ENCODE measurements around the gene TTC21A.
A peak's percentile ranks its signal among the peaks of the same experiment; 100 is the strongest.

Gene TTC21A

GRCh38 chr3:39097716-39098472, 9.6 kb upstream of the TTC21A start:
- FAIRE-seq (no peak), DNase-seq (ENCODE audit: insufficient read length, low spot score) (no peak)

DNA sequence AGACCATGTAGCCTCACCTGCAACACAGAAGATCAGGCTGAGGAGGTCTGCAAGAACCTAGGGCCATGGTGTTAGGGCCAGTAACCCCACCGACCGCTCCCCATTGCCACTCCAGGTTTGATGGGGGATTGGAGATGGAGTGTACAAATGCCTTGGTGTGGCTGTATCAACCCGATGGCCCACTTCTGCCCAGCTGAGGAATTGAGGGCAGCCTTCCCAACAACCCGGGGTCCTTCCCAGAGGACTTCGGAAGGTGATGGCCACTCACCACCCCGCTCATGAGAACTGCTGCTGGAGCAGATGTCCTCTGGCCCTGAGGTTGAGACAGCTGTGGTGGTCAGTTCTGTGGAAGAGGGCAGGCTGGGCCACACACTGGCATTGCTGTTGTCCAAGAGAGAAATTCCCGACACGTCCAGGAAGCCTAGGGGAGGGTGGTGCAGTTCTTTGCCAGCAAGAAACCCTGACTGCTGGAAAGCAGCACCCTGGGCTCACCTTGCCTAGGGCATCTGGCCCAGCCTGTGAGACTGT, 8.9 kb upstream of the TTC21A start:
- FAIRE-seq, result no peak
- no peak for DNase-seq (ENCODE audit: insufficient read length, low spot score)

DNA sequence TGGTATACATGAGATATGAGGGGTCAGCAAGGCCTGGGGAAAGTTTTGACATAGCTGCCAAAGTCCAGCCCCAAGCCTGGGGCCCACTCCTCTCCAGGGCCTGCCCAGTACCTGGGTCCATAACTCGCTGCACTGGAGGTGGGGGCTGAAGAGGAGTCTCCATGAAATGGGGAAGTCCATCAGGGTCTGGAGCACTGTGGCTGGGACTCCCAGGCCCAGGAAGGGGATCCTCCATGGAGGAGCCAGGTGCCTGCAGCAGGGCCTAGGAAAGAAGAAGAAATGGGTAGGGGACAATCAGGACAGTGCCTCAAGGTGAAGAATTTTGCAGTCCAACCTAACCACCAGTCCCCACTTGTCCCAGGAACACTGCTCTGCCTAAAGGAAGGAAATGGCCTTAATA, 8.2 kb upstream of the TTC21A start:
- DNase-seq (ENCODE audit: insufficient read length, low spot score), result no peak
- no peak for FAIRE-seq

DNA sequence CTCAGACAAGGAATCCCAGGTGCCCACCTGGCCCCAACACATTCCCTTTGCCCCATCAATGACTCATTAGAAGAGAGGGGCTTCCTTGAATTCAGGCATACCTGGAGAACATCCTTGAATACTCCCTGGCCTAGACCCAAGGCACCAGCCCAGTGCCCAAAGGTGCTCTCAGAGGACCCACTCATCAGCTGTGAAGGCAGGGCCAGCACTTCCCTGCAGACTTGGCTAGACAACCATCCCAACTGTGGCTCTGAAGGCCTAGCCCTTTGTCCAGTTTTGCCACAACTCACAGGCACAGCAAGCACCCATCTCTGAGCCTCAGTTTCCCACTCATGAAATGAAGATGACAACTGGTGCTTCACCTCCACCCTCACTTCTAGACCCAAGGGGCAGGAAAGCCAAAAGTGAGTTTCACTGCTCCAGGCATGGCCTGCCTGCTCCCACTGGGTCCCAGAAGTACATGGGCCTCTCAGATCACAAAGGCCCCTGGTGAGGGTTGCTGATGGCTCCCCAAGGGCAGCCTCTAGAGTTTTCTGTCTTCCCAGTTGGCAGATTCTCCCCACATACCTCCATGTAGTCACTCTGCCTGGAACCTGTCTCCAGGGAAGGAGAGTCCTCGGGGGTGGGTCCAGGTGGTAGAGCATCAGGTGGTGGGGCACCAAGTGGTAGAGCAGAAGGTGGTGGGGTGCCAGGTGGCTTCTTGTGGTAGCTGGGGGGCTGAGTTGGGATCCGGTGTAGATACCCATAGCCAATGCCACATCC, 7.6 kb upstream of the TTC21A start:
- DNase-seq (ENCODE audit: insufficient read length, low spot score) (no peak), FAIRE-seq (no peak)

DNA sequence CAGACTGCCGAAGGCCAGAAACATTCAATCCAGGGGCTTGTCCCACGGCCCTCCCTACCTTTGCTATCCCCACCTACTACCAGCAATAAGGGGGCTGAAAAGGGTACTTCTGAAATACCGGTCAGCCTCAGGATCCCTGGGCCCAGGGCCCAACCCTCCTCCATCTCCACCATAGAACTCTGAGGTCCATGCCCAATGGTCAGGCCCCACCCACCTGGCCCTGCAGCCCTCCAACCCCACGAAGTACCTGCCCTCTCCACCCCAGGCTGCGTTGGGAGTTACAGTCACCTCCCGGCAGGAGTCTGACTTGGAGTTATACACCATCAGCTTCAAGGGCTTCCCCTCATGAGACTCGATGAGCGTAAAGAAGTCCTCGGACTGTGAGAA, 7.0 kb upstream of the TTC21A start:
- FAIRE-seq (no peak), DNase-seq (ENCODE audit: insufficient read length, low spot score) (no peak)

DNA sequence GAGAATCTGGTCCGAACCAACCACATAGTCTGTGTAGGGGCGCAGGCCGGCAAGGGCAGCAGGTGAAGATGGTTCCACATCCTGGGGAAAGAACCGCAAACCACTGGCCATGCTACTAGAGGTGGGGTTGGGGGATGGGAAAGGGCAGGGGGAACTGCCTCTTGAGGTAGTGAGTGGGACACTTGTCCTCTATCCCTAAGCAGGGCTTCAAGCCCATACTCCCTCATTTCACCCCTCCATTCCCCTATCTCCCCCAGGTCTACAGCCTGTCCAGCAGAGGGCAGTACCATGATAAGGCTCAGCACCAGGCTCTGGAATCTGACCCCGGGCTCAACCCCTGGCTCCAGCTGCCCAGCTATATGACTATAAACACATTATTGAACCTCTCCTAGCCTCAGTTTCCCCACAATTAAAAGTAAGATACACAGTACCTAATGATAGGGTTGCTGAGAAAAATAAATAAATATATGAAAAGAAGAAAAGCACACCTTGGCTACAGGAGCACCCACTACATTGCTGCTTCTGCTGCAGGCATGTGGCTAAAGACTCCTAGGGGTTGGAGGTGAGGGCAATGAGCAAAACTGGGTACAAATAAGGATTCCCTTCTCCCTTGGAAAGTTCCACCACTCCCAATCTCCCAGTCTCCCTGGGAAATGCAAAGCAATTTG, 6.3 kb upstream of the TTC21A start:
- peak; percentile 61 for DNase-seq (ENCODE audit: insufficient read length, low spot score)
- no peak for FAIRE-seq

DNA sequence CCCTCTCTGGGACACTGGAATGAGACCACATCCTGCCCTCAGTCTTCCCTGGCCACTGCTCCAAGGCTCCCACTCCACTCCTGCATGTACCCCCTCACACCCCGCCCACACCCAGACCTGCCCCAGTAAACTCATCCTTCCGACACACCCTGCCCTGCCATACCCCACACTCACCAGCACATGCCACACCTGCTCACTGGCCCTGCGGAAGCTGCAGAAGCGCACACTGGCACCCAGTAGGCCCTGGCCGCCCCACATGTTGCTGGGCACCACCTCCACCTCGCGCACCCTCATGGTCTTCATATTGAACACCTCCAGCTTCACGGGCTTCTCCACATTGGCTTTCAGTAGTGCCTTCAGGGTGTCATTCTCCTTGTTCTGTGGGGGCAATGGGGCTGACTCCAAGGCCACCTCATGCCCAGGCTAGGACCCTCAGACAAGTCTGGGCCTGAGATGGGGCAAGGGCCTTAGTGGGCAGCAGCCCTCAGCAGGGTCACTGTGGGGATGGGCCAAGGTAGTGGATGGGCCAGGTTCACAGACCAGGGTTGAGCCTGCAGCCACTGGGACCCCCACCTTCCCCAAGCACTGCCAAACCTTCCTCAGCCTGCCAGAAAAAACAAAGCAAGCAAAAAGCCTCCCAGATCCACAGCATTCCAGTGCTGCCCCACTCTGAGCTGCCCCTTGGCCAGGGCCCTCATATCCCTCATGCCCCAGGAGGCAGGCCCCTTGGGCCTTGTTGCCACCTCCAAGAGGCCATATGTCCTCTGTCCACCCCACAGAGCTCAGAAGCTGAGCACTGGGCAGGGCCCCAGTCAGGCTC, 4.8 kb upstream of the TTC21A start:
- DNase-seq (ENCODE audit: insufficient read length, low spot score) (no peak), FAIRE-seq (no peak)

DNA sequence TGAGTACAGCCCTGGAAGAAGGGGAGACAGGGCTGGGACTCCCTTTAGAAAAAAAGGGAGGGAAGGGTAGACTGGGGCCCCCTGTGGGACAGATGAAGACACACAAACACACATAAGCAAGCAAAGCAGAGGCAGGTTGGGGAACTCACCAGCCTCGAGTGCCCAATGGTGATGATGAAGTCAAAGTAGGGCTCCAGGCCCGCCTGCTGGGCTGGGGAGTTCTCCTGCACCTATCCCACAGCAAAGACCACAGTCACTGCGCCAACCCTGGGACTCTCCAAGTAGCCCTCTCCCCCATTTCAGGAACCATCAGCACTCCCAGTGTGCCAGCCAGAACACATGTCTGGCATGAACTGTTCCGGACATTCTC, 4.2 kb upstream of the TTC21A start:
- FAIRE-seq (no peak), DNase-seq (ENCODE audit: insufficient read length, low spot score) (no peak)

- no peak for FAIRE-seq
- no peak for DNase-seq (ENCODE audit: insufficient read length, low spot score)
These were observed 3.5 kb upstream of the TTC21A start for GRCh38 chr3:39103791-39104552.

DNA sequence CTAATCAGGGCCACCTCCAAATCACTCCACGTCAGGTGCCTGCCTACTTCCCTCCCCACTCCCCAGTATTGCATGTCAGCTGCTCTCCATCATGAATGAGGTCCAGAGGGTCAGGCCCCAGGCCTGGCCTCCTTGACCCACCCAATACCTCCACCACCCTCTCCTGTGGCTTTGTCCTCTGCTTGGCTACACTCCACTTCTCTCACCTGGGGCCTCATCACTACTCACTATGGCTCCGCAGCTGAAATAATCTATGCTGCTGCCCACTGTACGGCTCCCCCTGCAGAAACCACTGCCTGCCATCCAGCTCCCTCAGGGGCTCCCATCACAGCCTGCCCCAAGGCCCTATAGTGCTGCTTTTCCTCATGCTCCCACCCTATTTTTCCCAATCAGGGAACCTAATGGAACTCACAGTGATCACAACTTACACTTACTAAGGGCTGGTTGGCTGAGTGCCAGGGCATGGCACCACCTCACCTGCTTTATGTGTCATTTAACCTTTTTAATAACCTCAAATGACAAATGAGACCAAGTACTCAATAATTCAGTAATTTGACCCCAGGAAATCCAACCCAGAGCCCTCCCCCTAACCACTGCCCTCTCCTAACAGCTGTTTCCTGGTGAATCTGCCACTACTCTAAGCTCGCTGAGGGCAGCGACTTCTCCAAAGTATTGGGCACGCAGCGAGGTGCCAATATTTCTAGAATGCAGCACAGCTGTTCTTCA, 2.4 kb upstream of the TTC21A start:
- DNase-seq (ENCODE audit: insufficient read length, low spot score), result no peak
- no peak for FAIRE-seq

DNA sequence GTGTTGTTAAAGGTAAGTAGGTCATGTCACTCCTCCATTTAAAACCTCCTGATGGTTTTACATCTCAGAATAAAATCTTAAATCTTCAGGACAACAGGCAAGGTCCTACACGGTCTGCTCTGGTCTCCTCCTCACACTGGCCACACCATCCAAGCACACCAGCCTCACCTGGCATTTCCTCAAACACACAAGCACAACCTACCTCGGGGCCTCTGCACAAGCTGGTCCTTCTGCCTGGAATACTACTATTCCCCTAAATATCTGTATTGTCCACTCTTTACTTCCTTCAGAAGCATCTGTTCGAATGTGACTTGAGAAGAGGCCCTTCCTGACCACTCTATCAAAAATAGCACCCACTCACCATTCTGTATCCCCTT, 1.8 kb upstream of the TTC21A start:
- FAIRE-seq (no peak), DNase-seq (ENCODE audit: insufficient read length, low spot score) (no peak)

DNA sequence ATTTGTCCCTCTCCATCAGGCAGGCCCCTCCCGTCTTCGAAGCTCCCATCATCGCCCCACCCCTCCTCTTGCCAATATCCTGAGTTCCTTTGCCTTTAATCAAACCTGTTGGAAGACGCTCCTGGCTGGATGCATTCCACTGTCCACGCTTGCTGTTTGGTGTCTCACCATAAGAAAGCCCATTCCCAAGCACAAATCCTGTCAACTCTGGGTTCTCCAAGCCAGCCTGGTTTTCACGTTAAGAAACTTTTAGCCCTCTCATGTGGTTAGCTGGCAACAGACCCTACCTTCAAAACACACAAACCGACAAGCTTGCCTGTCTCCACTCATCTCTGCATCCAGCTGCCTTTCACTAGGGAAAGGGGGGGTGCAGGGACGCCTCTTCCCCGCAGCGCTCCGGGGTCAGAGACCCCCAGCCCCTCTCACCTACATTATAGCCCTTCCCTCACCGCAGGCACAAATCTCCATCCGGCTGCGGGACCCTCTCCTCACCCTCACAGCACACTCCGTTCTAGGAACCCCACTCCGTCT, 1.1 kb upstream of the TTC21A start:
- DNase-seq (ENCODE audit: insufficient read length, low spot score) (peak; percentile 10), FAIRE-seq (no peak)

DNA sequence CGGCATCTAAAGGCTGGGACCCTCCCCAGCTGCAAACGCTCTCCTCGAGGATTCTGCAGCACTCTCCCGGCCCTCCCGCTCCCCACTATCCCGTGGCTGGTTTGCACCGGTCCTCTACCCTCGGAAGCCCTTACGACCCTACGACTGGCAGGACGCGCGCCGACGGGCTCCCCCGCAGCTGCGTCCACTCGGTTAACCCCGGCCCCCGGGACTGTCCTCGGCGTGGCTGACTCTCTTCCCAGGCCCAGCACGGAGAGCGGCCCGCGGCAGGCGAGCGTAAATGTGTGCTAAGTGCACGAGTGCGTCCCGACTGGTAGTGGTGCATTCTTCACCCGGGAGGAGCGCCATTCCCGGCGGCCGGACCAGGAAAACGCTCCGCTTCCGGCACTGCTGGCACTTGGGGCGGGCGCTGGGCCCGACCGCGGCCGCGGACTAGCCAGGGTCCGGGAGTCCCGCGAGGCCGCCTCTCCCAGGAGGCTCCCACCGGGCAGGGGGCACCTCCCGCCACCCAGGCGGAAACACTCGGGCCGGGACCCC, 561 bp upstream of the TTC21A start:
- FAIRE-seq, result no peak
- DNase-seq (ENCODE audit: insufficient read length, low spot score), result peak; percentile 53

DNA sequence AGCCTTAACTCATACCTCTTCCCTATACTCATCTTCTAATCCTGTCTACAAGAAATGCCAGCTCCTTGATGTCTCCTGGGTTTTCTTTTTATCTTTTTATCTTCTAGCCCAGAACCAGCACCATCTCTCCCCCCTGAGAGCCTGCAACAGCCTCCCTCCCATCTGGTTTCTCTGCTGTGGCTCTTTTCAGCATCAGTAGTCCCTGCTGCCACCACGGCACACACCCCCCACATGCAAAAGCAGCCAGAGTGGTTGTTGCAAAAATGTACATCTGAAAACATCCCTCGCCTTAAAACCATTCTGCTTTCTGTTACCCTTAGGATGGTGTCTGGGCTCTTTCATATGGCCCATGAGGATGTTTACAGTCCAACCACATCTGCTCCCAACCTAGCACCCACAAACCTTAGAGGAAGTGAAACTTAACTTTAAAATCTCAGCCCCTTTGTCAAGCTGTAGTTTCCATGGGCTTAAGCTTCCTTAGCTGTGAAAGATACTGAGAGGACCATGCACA, 775 bp downstream of the TTC21A start:
- DNase-seq (ENCODE audit: insufficient read length, low spot score) (no peak), FAIRE-seq (no peak)

DNA sequence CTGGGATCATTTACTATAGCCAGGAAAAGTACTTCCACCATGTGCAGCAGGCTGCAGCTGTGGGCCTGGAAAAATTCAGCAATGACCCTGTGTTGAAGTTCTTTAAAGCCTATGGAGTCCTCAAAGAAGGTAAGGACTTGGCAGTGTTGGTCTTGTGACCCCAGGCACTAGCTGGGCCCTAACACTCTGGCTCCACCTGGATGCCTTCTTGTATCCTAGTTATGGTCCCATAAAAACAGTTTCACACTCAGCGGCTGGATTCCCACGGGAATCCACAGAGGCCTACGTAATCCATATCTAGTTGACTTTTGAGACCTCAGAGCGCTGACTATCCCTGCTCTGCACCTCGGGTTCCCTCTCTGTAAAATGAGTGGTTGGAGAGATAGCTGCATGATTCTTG, 1.6 kb downstream of the TTC21A start:
- no peak for DNase-seq (ENCODE audit: insufficient read length, low spot score)
- no peak for FAIRE-seq

GRCh38 chr3:39110041-39110639, 2.7 kb downstream of the TTC21A start:
- no peak for FAIRE-seq
- no peak for DNase-seq (ENCODE audit: insufficient read length, low spot score)

- no peak for FAIRE-seq
- no peak for DNase-seq (ENCODE audit: insufficient read length, low spot score)
These were observed 4.6 kb downstream of the TTC21A start for GRCh38 chr3:39112113-39112512.

GRCh38 chr3:39112535-39112934, 5.1 kb downstream of the TTC21A start:
- FAIRE-seq (no peak), DNase-seq (ENCODE audit: insufficient read length, low spot score) (no peak)
